Kasumi-1 (cell line): ENCODE data around the gene PLXNA3.
A peak's percentile ranks its signal among the peaks of the same experiment; 100 is the strongest.

ENCODE experiments used
- DNase-seq, 2 experiments: peaks; one replicate each; lab custom pipeline; 2025; lab: John Stamatoyannopoulos, UW

Gene PLXNA3

DNA sequence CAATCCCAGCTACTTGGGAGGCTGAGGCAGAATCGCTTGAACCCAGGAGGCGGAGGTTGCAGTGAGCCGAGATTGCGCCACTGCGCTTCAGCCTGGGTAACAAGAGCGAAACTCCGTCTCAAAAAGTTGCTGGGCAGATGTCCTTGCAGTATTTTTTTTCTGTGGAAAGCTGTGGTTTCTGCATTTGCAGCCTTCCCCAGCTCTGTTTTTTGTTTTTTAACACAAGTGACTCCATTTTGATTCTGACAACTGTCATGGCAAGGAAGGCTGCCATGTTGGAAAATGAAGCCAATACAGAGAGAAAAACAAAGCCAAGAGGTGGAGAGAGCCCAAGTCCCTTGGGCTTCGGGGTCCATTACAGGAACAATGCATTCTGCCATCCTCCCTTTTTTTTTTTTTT lies 44.0 kb downstream of the PLXNA3 start:
- no peak for DNase-seq

DNA sequence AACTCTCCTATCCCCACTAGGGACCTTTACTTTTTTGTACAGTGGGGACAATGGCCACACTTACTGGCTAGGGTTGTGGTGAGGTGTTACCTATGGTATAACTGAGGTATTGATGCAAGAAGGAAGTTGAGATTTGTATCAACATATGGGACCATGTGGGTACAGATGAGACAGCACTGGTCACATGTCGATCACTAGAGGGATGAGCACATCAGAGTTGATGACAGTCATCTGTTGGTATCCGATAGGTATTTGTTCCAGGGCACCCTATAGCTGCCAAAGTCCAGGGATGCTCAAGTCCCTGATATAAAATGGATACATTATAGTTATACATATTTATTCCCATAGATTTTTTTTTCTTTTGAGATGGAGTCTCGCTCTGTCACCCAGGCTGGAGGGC lies 44.9 kb downstream of the PLXNA3 start:
- no peak for DNase-seq

DNA sequence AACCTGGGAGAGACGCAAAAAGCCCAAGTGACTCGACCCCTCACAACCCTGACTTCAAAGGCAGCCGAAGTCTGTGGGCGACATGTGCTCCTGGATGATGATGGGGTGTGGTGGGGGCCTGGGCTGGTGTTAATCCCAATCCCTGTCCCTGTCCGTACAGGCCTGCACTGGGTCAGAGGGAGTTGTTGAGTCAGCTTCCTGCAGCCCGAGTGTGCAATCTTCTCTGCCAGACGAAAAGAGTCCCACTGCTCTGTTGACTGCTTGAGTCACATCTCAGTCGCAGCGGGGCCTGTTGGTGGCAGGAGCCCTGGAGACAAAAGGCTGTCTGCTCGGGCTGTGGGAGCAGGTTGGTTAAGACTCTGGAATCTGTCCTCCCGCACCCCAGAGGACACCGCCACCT lies 47.7 kb downstream of the PLXNA3 start:
- DNase-seq: peak; percentile 10 to 12

DNA sequence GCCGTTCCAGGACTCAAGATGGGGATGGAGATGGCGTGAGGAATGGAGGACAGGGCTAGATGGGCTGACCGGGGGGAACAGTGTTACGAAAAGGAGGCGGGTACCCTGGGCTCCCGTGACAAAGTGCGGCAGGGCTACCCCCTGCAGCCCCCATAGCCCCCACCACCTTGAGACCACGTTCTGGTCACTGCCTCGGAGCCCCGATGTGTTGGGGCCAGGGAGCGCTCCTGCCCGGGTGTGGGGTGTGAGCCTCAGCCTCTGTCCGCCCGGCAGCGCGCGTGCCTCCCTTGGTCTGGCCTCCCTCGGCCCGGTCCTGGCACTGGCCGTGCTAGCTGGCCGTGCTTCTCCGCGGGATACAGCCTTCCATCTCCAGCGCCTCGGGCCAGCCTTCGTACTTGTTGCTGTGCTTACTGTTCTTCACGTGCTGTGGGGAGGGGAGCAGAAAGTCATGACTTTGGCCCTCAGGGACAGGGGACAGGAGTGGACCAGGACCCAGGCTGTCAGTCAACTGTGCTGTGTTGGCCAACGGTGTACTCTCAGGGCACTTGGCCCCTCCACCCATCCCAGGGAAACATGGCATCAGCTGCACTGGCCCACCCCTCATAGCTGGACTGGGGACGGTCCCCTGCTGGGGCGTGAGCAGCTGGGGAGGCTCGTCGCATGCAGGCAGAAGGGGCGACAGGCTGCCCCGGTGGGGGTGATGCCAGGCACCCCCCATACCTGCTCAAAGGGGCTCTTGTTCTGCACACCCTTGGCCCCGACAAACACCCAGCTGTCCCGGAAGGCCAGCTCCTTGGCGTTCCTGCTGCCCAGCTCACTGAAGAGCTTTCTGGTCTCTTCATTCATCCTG lies 48.6 kb downstream of the PLXNA3 start:
- DNase-seq: no peak

DNA sequence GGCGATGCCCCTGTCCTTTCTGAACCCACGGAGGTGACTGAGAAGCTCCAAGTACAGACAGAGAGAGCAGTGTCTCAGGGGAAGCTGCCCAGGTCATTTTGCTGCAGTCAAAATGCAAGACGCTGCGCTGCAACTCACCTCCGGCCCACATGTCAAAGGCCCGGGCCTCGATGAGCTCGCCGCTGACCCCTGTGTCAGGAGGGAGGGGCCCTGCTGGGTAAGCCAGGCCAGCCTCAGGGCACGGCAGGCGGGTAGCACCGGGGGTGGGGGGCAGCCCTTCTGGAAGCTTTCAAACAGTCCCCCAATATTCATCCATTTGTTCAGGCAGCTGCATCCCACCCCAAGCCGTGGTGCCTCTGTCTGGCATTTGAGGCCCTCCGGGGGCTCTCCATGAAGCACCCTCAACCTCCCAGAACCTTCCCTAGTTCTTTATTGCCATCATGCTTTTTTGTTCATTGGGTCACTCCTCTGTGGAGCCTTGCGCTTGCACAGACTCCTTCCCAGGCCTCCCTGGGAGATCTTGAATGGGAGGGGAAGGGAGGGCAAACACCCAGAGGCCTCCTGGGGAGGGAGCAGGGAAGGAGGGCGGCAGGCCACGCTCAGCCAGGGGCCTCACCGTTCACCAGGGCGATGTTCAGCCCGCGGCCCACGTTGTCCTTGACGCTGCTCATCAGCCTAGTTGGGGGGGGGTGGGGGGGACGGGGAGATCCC lies 49.7 kb downstream of the PLXNA3 start:
- no peak for DNase-seq

DNA sequence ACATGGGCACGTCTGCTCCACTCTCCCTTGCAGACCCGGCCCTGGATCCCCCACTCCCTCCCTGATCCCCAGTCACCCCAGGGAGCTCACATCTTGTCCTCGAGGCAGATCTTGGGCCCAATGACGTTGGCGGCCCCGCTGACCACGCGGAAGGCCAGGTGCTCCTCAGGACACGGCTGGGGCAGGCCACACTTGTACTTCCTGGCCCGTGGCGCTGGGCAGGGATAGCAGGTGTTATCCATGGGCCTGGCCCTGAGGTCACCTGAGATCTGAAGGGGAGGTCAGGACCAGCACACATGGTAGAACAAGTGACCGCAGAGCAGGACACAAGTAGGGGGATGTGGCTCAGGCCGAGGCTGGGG lies 50.3 kb downstream of the PLXNA3 start:
- DNase-seq: no peak

DNA sequence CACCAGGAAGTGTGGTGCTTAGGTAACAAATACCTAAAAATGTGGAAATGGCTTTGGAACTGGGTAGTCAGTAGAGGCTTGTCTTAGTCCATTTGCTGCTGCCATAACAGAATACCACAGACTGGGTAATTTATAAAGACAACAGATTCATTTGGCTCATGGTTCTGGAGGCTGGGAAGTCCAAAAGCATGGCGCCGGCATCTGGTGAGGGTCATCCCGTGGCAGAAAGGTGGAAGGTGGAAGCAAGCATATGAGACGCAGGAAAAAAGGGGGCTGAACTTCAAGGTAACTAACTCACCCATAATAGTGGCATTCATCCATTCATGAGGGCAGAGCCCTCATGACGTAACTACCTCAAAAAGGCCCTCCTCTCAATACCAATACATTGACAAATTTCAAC lies 51.4 kb downstream of the PLXNA3 start:
- no peak for DNase-seq

DNA sequence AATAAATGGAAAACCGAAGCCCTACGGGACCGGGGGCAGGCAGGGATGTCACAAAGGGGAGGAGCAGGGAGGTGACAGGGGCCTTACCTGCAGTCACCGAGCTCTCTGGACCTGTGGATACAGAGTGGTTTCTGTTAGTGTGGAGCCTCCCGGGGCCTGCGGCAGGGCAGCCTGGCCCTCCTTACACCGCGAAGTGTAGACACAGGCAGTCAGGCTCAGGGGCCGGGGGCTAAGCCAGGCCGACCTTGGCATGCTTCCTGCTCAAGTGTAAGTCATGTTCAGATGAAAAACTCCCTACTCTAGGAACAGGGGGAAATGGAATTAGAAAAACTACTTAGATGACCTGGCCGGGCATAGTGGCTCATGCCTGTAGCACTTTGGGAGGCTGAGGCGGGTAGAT lies 53.7 kb downstream of the PLXNA3 start:
- no peak for DNase-seq

DNA sequence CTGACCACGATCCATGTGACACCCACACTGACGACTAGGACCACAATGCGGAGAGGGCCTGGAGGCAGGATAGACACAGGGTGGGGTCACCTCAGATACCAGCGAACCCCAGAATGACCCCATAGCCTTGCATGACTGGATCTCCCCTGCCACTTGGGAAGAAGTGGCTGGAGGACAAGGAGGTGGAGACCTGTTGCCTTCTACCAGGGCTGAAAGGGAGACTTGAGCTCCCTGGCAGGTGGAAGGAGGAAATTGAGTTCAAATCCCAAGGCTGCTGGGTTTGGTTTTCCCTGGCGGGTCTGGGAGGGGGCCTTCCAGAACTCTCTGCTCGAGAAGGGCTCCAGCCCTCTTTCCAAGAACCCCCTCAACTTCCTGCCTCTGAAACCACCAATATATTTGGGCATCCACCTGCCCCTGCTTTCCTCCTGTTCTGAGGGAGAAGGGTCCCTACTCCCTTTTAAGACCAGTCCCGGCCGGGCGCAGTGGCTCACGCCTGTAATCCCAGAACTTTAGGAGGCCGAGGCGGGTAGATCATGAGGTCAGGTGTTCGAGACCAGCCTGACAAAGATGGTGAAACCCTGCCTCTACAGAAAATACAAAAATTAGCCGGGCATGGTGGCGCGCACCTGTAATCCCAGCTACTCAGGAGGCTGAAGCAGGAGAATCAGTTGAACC lies 54.9 kb downstream of the PLXNA3 start:
- no peak for DNase-seq

DNA sequence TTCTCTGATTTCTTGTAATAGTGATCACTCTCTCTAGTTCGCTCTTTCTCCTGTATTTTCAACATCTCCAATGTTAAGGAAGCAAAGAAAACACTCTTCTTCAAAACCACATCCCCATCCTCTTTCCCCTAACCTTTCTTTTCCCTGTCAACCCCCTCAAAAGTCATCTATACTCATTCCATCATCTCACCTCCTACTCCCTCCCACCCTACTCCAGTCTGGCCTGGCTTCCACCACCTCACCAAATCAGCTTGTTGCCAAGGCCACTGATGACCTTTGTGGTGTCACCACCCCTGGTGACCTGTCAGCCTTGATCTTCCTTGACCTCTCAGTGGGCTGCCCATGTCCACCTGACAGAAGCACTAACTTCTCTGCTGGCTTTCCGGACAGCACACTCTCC lies 55.6 kb downstream of the PLXNA3 start:
- DNase-seq: no peak

DNA sequence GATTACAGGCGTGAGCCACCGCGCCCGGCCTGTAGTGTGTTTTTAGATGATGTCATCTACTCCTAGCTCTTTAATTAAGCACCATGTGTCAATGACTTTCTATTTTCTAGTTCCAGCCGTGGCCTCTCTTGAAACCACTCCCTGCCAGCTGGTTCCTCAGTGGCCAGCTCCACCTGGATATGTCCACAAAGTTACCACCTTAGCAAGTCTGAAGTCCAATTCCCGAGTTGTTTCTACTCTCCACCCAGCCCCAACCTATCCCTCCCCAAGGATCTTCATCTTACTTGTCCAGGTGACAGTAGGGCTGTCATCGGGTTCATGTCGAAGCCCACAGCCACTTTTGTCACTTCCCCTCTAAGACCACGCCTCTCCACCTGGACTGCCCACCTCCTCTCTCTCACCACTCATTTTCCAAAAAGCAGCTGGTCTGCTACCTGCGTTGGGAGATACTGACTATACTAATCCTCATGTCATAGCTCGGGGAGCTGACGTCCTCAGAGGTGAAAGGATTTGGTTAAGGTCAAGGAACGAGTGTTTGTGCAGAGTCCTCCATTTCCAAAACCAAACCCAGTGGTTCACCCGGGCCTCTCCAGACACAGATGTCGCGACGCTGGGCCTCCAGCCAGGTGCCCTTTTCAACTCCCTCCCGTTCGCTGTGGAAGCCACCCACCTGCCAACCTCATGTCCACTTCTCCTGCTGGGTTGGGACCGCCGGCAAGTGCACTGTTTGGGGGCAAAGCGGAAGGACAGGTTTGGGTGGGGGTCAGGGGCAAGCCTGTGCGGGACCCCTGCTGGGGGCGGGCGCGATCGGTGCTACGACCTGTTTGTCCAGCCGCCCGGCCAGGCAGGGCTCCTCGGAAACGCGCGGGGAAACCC lies 57.2 kb downstream of the PLXNA3 start:
- DNase-seq: no peak

DNA sequence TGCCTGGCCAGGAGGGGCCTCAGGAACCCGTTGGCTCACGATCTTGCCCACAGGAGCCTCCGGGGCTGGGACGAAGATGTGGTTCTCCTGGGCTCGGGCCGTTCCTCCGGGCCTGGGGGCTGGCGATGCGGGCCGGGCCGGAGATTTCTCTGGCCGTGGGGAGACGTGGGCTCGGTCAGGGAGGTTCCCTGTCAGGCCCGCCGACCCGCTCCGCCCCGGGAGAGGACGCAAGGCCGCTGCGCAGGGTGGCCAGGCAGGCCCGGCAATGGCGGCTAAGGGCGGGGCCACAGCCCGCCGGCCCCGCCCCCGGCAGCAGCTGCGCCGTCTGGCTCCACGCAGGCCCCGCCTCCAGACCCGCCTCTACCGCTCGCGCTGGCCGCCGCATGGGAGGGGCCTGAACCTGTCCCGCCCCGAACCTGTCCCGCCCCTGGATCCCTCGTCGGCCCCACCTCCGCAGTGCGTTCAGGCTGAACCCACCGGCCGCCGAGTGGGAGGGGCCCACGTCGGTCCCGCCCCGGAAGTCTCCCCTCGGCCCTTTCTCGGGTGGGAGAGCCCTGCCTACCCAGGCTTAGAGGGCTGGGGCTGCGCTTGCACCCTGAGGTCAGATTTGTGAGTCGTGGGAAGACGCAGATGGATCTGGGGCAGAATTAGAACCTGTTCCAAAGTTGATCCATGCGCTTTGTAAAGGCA lies 58.0 kb downstream of the PLXNA3 start, which contains the start of gene FAM3A:
Gene FAM3A, minus strand, starts transcription at position 267 of the 690 bp plus-strand sequence. CDS start 460 bp downstream, outside the sequence.
- DNase-seq: peak; percentile 57 to 68

DNA sequence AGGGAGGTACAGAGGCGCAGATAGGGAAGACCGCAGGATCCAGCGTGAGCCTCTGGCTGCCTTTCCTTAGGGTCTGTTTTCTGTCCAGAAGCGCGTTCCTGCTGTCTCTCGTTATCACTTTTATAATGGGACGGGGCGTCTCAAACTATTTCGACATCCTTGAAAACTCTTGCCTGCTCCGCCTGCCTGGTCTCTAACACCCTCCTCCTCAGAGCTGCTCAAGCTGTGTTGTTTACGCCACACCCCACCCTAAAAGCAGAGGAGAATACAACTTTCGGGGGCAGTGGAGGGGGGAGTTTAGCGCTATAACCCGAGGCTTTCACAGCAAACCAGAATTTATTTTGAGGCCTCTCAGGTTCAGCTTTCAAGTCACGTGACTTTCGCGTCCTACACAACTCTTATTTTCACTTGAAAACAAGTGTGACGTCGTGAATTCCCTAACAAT lies 58.6 kb downstream of the PLXNA3 start:
- DNase-seq: no peak

DNA sequence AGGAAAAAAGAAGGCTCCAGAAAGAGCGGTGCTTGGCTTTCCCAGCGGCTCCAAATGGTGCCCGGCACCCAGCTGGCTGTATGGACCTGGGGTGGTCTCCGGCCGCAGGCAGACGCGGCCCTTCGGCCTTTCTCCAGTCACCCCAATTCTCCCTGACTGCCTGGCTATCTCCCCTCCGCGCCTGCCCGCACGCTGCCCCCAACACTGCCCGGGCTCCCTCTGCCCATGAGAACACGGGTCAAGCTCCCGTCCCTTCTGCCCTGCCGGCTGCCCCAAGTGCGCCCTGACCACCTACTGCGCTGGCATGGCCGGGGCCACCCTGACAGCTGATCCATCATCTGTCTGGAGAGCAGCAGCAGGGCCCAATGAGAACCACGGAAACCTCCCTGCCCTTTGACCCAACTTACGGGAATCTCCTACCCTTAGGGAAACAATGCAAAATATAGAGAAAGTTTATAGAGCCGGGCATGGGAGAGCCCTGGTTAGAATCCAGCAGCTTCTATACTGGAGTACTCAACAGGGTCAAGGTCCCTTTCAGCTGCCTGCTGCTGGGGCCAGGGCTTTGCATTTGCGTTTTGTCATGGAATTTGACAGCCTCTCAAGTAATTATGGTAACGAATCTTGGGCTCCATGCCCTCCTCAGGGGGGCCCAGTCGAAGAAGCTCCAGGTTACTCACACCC lies 59.2 kb downstream of the PLXNA3 start:
- no peak for DNase-seq

DNA sequence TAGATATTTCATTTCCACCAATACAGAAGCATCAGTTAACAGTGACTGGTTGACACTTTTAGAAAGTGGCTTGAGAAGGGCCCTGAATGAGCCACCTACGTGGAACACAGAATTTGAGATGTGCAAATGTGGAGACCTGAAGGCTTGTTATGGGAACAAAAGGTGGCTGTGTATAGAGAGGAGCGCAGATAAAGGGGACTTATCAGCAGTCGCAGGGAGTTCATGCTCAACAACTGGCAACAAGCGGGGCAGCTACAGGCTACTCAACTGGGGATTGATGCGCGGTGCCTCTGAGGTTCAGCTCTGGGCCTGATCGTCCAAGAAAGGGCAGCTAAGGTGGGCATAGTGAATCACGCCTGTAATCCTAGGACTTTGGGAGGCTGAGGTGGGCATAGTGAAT lies 61.3 kb downstream of the PLXNA3 start:
- DNase-seq: no peak

DNA sequence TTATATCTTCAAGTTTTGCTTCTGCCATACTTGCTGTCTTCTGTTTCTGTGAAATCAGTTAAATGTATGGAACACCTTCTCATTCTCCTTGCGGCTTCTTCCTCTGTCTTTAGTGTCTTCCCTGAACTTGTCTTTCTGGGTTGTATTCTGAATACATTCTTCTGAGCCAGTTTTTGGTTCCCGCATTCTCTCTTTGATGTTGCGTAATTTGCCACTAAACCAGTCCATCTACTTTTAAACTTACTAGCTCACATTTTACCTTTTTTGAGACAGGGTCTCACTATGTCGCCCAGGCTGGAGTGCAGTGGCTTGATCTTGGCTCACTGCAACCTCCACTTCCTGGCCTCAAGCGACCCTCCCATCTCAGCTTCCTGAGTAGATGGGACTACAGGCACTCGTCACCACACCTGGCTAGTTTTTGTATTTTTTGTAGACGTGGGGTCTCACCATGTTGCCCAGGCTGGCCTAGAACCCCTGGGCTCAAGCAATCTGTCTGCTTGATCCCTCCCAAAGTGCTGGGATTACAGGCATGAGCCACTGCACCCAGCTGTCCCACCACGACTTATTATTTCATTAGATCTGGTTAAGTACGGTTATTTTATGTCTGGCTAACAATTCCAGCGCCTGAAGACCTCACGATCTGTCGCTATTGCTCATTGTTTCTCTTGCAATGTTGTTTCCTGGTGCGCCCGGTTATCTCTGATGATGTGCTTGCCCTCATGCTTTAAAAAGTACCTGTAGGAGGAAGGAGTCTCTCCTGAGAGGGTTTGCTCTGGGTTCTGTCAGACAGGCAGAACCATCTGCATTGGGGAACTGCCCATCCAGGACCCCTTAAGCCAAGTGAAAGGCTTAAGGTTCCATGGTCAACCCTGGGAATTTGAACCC lies 67.8 kb downstream of the PLXNA3 start:
- no peak for DNase-seq

DNA sequence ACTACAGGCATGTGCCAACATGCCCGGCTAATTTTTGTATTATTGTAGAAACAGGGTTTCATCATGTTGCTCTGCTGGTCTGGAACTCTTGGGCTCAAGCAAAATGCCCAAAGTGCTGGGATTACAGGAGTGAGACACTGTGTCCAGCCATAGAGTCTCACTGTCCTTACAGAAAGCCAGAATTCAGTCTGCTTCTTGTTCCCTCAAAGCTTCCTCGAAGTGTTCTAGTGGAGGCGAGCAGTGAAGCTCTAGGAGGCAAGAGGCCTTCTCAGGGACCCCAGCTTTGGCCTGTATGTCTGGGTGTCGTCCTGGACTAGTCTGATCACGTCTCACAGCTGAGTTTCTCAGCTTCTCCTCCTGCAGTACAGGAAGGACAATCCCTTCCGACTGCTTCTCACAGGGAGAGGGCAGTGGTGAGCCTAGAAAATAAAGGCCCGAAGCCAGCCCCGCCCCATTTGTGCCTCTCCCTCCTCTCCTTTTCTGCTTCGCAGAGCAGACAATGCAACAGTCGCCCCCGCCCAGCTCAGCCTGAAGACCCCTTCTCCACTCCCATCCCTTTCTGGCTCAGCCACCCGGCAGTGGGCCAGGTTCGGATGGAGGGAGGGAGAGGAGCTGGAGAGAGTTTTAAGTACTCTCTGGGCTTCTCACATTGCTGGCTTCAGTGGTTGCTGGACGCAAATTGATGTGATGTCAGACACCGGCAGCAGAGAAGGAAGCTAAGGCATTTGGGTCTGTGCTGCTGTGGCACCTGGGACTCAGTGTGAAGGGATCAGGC lies 69.0 kb downstream of the PLXNA3 start:
- DNase-seq: peak; percentile 62 to 66
